ENCODE measurements around the gene PICALM. TPM values are rescaled to one million over a fixed set of nuclear protein-coding genes. Genes with fewer than 3 reads are reported as not detected.

PICALM gene
- total and polyA plus RNA-seq, 12 donors = 33.9 to 217 (median 116) TPM

DNA sequence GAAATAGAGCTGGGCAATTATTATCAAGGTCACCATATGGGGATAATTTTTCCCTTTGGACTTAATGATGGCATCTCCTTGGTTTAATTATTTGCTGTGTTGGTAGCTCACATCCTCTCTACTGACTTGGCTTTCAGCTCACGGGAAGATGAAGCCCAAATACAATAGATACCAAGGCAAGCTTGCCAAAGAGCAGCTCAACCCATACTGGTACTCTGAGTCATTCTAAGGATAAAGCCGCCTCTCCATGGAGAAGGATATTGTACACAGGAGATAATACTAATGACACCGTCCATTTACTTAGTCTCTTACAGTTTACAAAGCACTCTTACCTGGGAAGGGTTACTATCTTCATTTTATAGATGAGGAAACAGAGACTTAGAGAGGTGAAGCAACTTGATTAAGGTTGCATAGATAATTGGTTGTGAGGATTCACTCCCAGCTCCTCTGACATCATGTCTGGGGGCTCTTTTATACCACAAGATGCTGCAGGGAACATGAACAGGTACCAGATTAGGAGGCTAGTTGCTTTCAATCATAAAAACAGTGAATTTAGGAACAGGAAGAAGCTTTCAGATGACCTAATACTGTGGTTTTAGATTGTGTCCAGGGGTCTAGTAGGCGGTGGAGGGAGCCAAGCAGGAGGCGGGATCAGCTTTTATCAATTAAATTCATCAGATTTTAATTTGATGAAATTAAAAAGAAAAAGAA is 48.3 kb upstream of the PICALM start:
- Histone ChIP-seq H3K9me3 (replicated peaks in 1 of 3) (no peaks in the 10 kb centered on the region), H3K27ac (no peak overlapping the region), H3K4me1 (replicated peaks in 1 of 2) (no peaks in the 10 kb centered on the region), H3K36me3 (replicated peaks in 1 of 2) (no peaks in the 10 kb centered on the region), H3K4me3 (no peak overlapping the region), H3K27me3 (no peaks in the 10 kb centered on the region)
- DNase-seq = no peak
- 76 to 91% (median 88%) methylated on average over 5 of the region's 5 CpGs for WGBS, 4 donors
- intact Hi-C loops (cut with DNase I) = no loop called here
- TF ChIP-seq, protein P1, sequence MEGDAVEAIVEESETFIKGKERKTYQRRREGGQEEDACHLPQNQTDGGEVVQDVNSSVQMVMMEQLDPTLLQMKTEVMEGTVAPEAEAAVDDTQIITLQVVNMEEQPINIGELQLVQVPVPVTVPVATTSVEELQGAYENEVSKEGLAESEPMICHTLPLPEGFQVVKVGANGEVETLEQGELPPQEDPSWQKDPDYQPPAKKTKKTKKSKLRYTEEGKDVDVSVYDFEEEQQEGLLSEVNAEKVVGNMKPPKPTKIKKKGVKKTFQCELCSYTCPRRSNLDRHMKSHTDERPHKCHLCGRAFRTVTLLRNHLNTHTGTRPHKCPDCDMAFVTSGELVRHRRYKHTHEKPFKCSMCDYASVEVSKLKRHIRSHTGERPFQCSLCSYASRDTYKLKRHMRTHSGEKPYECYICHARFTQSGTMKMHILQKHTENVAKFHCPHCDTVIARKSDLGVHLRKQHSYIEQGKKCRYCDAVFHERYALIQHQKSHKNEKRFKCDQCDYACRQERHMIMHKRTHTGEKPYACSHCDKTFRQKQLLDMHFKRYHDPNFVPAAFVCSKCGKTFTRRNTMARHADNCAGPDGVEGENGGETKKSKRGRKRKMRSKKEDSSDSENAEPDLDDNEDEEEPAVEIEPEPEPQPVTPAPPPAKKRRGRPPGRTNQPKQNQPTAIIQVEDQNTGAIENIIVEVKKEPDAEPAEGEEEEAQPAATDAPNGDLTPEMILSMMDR (IDR thresholded peaks at IDR 0.05) = no peak
- no peak for TF ChIP-seq POLR2A (IDR thresholded peaks at IDR 0.05)

DNA sequence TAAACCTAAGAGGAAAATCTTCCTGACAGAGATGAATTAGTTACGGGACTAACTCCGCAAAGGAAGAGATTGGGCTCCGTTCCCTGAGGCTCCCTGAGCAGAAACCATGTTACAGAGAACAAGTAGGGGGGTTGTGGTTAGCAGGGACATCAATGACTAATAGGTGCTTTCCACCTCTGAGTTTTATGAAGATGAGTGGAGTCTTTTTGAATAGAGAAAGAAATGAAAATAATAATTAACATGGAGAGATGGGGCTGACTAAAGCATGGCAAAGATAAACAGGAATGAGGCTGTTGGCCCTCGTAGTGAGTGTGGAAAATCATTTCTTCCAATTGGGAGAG is 47.5 kb upstream of the PICALM start:
- no peak for DNase-seq
- Histone ChIP-seq H3K36me3 (replicated peaks in 1 of 2) (no peaks in the 10 kb centered on the region), H3K27me3 (no peaks in the 10 kb centered on the region), H3K4me1 (replicated peaks in 1 of 2) (no peaks in the 10 kb centered on the region), H3K4me3 (no peak overlapping the region), H3K27ac (no peak overlapping the region), H3K9me3 (replicated peaks in 1 of 3) (no peaks in the 10 kb centered on the region)
- intact Hi-C loops (cut with DNase I) = no loop called here
- TF ChIP-seq, protein P1 (IDR thresholded peaks at IDR 0.05) = no peak
- no peak for TF ChIP-seq POLR2A (IDR thresholded peaks at IDR 0.05)
- WGBS, 4 donors = 66 to 76% (median 69%) methylated on average over 4 of the region's 4 CpGs

DNA sequence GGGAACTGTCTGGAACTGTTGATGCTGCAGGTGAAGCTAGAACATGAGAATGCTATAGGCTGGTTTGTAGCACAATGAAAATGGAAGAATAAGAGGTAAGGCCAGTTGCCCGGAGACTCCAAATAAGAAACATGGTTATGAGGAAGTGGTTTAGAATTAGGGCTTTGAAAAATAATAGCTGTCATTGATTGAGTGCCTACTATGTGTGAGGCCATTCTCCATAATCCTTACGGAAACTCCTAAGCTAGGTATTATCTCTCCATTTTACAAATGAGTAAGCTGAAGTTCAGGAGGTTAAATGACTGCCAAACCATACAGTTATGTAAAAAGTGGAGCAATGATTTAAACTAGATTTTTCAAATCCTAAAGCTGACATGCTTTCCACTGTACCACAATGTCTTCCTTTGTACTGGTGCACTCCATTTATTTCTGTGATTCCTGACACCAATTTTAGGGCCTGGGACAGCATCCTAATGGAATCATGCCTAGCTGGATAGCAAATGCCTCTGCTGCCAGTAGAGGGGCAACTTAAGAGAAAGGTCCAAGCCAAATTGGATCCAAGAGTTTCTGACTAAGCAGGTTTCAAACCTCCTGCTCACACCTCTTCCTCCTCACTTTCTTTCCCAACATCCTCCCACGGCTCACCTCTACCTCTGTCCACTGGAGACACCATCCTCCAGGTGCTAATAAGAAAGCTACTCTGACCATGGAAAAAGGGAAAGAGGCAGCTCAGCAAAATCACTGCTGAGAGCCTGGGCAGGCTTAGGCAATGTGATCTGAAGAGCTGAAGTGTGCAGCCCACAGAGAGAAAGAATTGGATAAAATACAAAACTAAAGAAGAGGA is 46.9 kb upstream of the PICALM start:
- Histone ChIP-seq H3K27me3 (no peaks in the 10 kb centered on the region), H3K4me1 (replicated peaks in 1 of 2) (no peaks in the 10 kb centered on the region), H3K4me3 (no peak overlapping the region), H3K27ac (no peak overlapping the region), H3K36me3 (replicated peaks in 1 of 2) (no peaks in the 10 kb centered on the region), H3K9me3 (replicated peaks in 1 of 3) (no peaks in the 10 kb centered on the region)
- no peak for DNase-seq
- TF ChIP-seq POLR2A (IDR thresholded peaks at IDR 0.05) = no peak
- TF ChIP-seq, protein P1 (IDR thresholded peaks at IDR 0.05) = no peak
- WGBS, 4 donors = 85 to 95% (median 88%) methylated on average over 3 of the region's 3 CpGs
- intact Hi-C loops (cut with DNase I) = no loop called here

DNA sequence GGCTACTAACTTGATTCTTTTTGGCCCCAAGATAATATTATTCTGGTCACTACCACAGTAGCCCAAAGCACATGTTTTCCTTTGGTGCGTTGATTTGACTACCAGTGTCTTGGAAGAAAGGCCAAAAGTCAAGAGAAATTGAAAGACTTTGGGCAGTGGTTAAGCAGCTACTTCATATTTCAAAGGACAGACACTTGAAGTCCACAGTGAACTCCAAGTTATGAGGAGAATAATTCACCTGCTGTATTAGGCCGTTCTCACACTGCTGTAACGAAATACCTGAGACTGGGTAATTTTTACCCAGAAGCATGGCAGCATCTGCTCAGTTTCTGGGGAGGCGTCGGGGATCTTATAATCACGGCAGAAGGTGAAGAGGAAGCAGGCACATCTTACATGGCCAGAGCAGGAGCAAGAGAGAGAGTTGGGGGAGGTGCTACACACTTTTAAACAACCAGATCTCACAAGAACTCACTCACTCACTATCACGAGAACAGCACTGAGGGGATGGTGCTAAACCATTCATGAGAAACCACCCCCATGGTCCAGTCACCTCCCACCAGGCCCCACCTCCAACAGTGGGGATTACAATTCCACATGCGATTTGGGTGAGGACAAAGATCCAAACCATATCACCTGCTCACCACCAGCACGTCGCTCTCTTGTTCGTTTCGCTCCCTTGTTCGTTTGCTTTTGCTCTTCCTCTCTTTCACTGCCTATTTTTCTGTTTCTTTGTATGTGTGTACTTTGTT is 40.2 kb upstream of the PICALM start:
- Histone ChIP-seq H3K4me1 (replicated peaks in 1 of 2) (no peaks in the 10 kb centered on the region), H3K27ac (no peak overlapping the region), H3K36me3 (replicated peaks in 1 of 2) (no peaks in the 10 kb centered on the region), H3K4me3 (no peak overlapping the region), H3K9me3 (replicated peaks in 1 of 3) (no peaks in the 10 kb centered on the region), H3K27me3 (no peaks in the 10 kb centered on the region)
- DNase-seq = no peak
- TF ChIP-seq, protein P1 (IDR thresholded peaks at IDR 0.05) = no peak
- TF ChIP-seq POLR2A (IDR thresholded peaks at IDR 0.05) = no peak
- WGBS, 4 donors = 89 to 94% (median 92%) methylated on average over 13 of the region's 13 CpGs
- intact Hi-C loops (cut with DNase I) = no loop called here

Data from adrenal gland (tissue), 12 donors.